Heart left ventricle (tissue), 13 donors: ENCODE data around the gene PML.
"Not testable (repeated sequence)": the region's sequence is repeated elsewhere in the genome, so short reads cannot be mapped to it uniquely, and the experiment has no call there.

Experiments
- CTCF ChIP-seq, 12 donors: fragments of 200-600 bp; sonication (generic) in 4 of 12; IDR thresholded peaks; one replicate each; pipeline versions ENCODE4 v1.5.0 to v1.8.0; 2018 to 2022; ENCODE audit warnings: antibody characterized with exemption in 12 of 12, mild to moderate bottlenecking in 5 of 12
- POLR2A ChIP-seq, 2 donors: fragments of 450-650 bp; IDR thresholded peaks; one replicate each; pipeline ENCODE4 v1.6.1; 2017; ENCODE audit warnings: antibody characterized with exemption in 2 of 2, mild to moderate bottlenecking in 2 of 2, moderate library complexity in 2 of 2
- donor health status: ischemic (EF 13 %, LVEDD 7.1; RV severe dilation, severe dysfunction).
- donor health status: DM: no; HTN: yes; CAD: no.
- donor health status: DM: no; HTN: no; CAD: no.
- donor health status: ischemic (EF 25% LVEDD 6.9; RV normal size, moderate dysfunction).
- donor health status: ischemic (EF 25% LVEDD 5.7; RV mildly dilated, moderate dysfunction).
- donor health status: ischemic (EF 35%, LVEDD 5.7; RV mildly dilated, moderate dysfunction).
- donor health status: nonischemic (EF 11% LVEDD 7.7; RV severe dilation, severe dysfunction).
- donor health status: DM: yes; HTN: yes; CAD: no.
- donor health status: PGD.
- donor health status: ischemic (EF 29% LVEDD 5.4; RV normal size, mild dysfunction).
- donor health status: nonischemic (EF 23%, LVEDD 6.1; RV moderate dilation, normal function).

GRCh38 chr15:73973683-73974200 lies 20.8 kb upstream of the PML start:
- TF ChIP-seq CTCF, POLR2A (IDR thresholded peaks at IDR 0.05): not testable (repeated sequence)
